Spleen (tissue), 7 donors: ENCODE results near the gene SLC8A2.

Experiments
- CTCF ChIP-seq, 11 experiments: fragments of 200-600 bp in 7 of 11; fragments of 450-650 bp in 4 of 11; sonication (generic) in 4 of 11; IDR thresholded peaks in 8 of 11; conservative IDR thresholded peaks in 3 of 11; 1 replicate in 7 of 11; 2 replicates in 4 of 11; pipeline versions ENCODE4 v1.4.0 to v1.8.0; 2016 to 2021; ENCODE audit warnings: antibody characterized with exemption in 11 of 11, inconsistent platforms in 4 of 11, mild to moderate bottlenecking in 1 of 11
- POLR2AphosphoS5 ChIP-seq, 3 donors: sonication (generic); formaldehyde crosslinking; IDR thresholded peaks; one replicate each; pipeline ENCODE4 v1.5.1; 2017; ENCODE audit warnings: antibody characterized with exemption in 3 of 3
- donor health status: DM: no; HTN: no; CAD: no; lungs with moderate emphysema.
- donor health status: DM: no; HTN: no; CAD: no.
- donor health status: DM: no; HTN: no; CAD: no.

- TF ChIP-seq CTCF (IDR thresholded peaks at IDR 0.05 in 8 of 11, conservative IDR thresholded peaks at IDR 0.05 in 3 of 11) (no peak), POLR2AphosphoS5 (IDR thresholded peaks at IDR 0.05) (peak in 1 of 3 donors; percentile 21)
Observed at GRCh38 chr19:47479701-47480503, 8.2 kb upstream of the SLC8A2 start.
